Thyroid gland (tissue), 4 donors: ENCODE results near the gene E2F1. TPM values are rescaled to one million over a fixed set of nuclear protein-coding genes. Genes with fewer than 3 reads are reported as not detected.

ENCODE experiments used
- DNase-seq, 2 donors: peaks; one replicate each; pipeline ENCODE4 v3.0.0-alpha.2; 2019
- H3K27ac ChIP-seq, 3 donors: fragments of 200-600 bp; sonication (generic); 1 replicate in 2 of 3; 2 replicates in 1 of 3; pipeline ENCODE4 v1.5.1; 2016 to 2019; ENCODE audit warnings: mild to moderate bottlenecking in 1 of 3, moderate library complexity in 1 of 3
- H3K27me3 ChIP-seq: fragments of 200-600 bp; sonication (generic); one replicate; pipeline ENCODE4 v1.5.1; 2019
- H3K36me3 ChIP-seq, 2 donors: fragments of 200-600 bp; sonication (generic); one replicate each; pipeline ENCODE4 v1.5.1; 2016 to 2019
- H3K4me1 ChIP-seq, 2 donors: fragments of 200-600 bp; sonication (generic); one replicate each; pipeline ENCODE4 v1.5.1; 2017 to 2019
- H3K4me3 ChIP-seq, 3 donors: fragments of 200-600 bp; sonication (generic); replicated peaks in 1 of 3; 1 replicate in 2 of 3; 2 replicates in 1 of 3; pipeline ENCODE4 v1.5.1; 2016; ENCODE audit warnings: mild to moderate bottlenecking in 1 of 3
- H3K9me3 ChIP-seq: fragments of 200-600 bp; sonication (generic); one replicate; pipeline ENCODE4 v1.5.1; 2017
- CTCF ChIP-seq, 6 experiments: fragments of 200-600 bp in 3 of 6; fragments of 450-650 bp in 3 of 6; sonication (generic) in 3 of 6; IDR thresholded peaks; one replicate each; pipeline ENCODE4 v1.5.1; 2016 to 2019; ENCODE audit warnings: antibody characterized with exemption in 6 of 6, mild to moderate bottlenecking in 2 of 6, inconsistent platforms in 1 of 6, moderate library complexity in 1 of 6
- POLR2A ChIP-seq, 2 donors: fragments of 450-650 bp; IDR thresholded peaks; one replicate each; pipeline ENCODE4 v1.6.1; 2017; ENCODE audit warnings: antibody characterized with exemption in 2 of 2, mild to moderate bottlenecking in 2 of 2, moderate library complexity in 1 of 2
- WGBS, 2 donors: methylation state at CpG; one replicate each; pipeline ENCODE4 v1.1.5; 2017; 5-methylcytosine and 5-hydroxymethylcytosine counted together
- intact Hi-C: fragments of 100-400 bp; cut with DNase I; formaldehyde crosslinking; loops from one replicate; pipeline ENCODE4 v1.15.1; 2023
- total RNA-seq, 4 donors: library from RNA; depleted of rRNA; stranded (reverse); fragments of >200 nt; gene quantifications; one replicate each; pipeline ENCODE4 v1.2.3, GENCODE V29; 2016

Gene E2F1
- total RNA-seq, 4 donors from 2014 or later = 0.42 to 0.89 (median 0.67) TPM; not detected in 1

- Histone ChIP-seq H3K4me3 (no peak overlapping the region), H3K9me3 (no peaks in the 10 kb centered on the region), H3K36me3 (peaks cover 12 to 17% of the 10 kb centered on the region in 2 donors), H3K27ac (no peak overlapping the region), H3K4me1 (peaks cover 6 to 9% of the 10 kb centered on the region in 2 donors), H3K27me3 (no peaks in the 10 kb centered on the region)
- intact Hi-C loops = no loop called here
- DNase-seq = no peak
- 95 to 100% methylated on average over 4 to 8 of the region's 8 CpGs for WGBS, 2 donors
- TF ChIP-seq POLR2A (IDR thresholded peaks at IDR 0.05) (no peak), CTCF (IDR thresholded peaks at IDR 0.05) (no peak)
Measured at GRCh38 chr20:33658510-33658909, 27.7 kb downstream of the E2F1 start.

- H3K9me3 ChIP-seq = no peaks in the 10 kb centered on the region
- WGBS, 2 donors = 96 to 100% methylated on average over 5 to 8 of the region's 12 CpGs
- DNase-seq = no peak
- H3K4me3 ChIP-seq = no peak overlapping the region
- H3K27ac ChIP-seq = no peak overlapping the region
- H3K27me3 ChIP-seq = no peaks in the 10 kb centered on the region
- peaks cover 3 to 9% of the 10 kb centered on the region in 2 donors for H3K4me1 ChIP-seq
- H3K36me3 ChIP-seq = peaks cover 12 to 17% of the 10 kb centered on the region in 2 donors
- intact Hi-C loops = no loop called here
- TF ChIP-seq CTCF (IDR thresholded peaks at IDR 0.05) = no peak
- peak in 1 of 2 donors; percentile 13 for TF ChIP-seq POLR2A (IDR thresholded peaks at IDR 0.05)
Measured at GRCh38 chr20:33657704-33658095, 28.5 kb downstream of the E2F1 start.

GRCh38 chr20:33656783-33657703, 29.1 kb downstream of the E2F1 start:
- H3K9me3 ChIP-seq = no peaks in the 10 kb centered on the region
- no peak for DNase-seq
- WGBS, 2 donors = 96% methylated on average over 12 to 15 of the region's 17 CpGs
- H3K36me3 ChIP-seq = peaks cover 12 to 17% of the 10 kb centered on the region in 2 donors
- H3K4me1 ChIP-seq = peaks cover 3 to 8% of the 10 kb centered on the region in 2 donors
- intact Hi-C loops = no loop called here
- TF ChIP-seq CTCF (IDR thresholded peaks at IDR 0.05) (no peak), POLR2A (IDR thresholded peaks at IDR 0.05) (no peak)
- H3K4me3 ChIP-seq = no peak overlapping the region
- no peaks in the 10 kb centered on the region for H3K27me3 ChIP-seq
- H3K27ac ChIP-seq = no peak overlapping the region

- intact Hi-C loops = no loop called here
- no peaks in the 10 kb centered on the region for H3K9me3 ChIP-seq
- H3K36me3 ChIP-seq = peaks cover 12 to 17% of the 10 kb centered on the region in 2 donors
- H3K4me1 ChIP-seq = peaks cover 3 to 8% of the 10 kb centered on the region in 2 donors
- H3K27ac ChIP-seq = no peak overlapping the region
- DNase-seq = no peak
- WGBS, 2 donors = 89 to 97% methylated on average over 3 to 6 of the region's 10 CpGs
- no peak for TF ChIP-seq POLR2A (IDR thresholded peaks at IDR 0.05)
- TF ChIP-seq CTCF (IDR thresholded peaks at IDR 0.05) = no peak
- no peak overlapping the region for H3K4me3 ChIP-seq
- H3K27me3 ChIP-seq = no peaks in the 10 kb centered on the region
Measured at GRCh38 chr20:33656010-33656782, 30.0 kb downstream of the E2F1 start.
